Calu3 (cell line): ENCODE measurements around the gene PPP2R5D. TPM values are rescaled to one million over a fixed set of nuclear protein-coding genes. Genes with fewer than 3 reads are reported as not detected.
A peak's percentile ranks its signal among the peaks of the same experiment; 100 is the strongest.
"Not testable (repeated sequence)": the region's sequence is repeated elsewhere in the genome, so short reads cannot be mapped to it uniquely, and the experiment has no call there.

Source experiments
- BruUV-seq: library from RNA; stranded (reverse); fragments of 400-500 nt; replicated peaks from 2 replicates; lab custom pipeline; 2021; lab: Mats Ljungman, UMichigan
- CTCF ChIA-PET: fragments of 300-600 bp; sonication (Branson Sonifier 250); formaldehyde crosslinking; loops from one replicate; lab custom pipeline; 2022; ENCODE audit warnings: antibody characterized with exemption; lab: Charles Lee
- DNase-seq: peaks from one replicate; pipeline ENCODE4 v3.0.0; 2022
- H3K27ac Mint-ChIP-seq: one replicate; pipeline ENCODE4 v1.8.0; 2022; ENCODE audit warnings: mixed read lengths; ENCODE audit not compliant: unreplicated experiment
- H3K27me3 Mint-ChIP-seq: one replicate; pipeline ENCODE4 v1.8.0; 2022; ENCODE audit warnings: mixed read lengths; ENCODE audit not compliant: unreplicated experiment
- H3K36me3 Mint-ChIP-seq: one replicate; pipeline ENCODE4 v1.8.0; 2022; ENCODE audit warnings: mild to moderate bottlenecking, moderate library complexity, mixed read lengths; ENCODE audit not compliant: insufficient read depth, unreplicated experiment
- H3K4me1 Mint-ChIP-seq: one replicate; pipeline ENCODE4 v1.8.0; 2022; ENCODE audit warnings: mild to moderate bottlenecking, low read depth, mixed read lengths; ENCODE audit not compliant: unreplicated experiment
- H3K4me3 Mint-ChIP-seq: one replicate; pipeline ENCODE4 v1.8.0; 2022; ENCODE audit warnings: mild to moderate bottlenecking, low read depth, moderate library complexity, mixed read lengths; ENCODE audit not compliant: unreplicated experiment
- H3K9me3 Mint-ChIP-seq: one replicate; pipeline ENCODE4 v1.8.0; 2022; ENCODE audit warnings: low read depth, mixed read lengths; ENCODE audit not compliant: unreplicated experiment
- intact Hi-C: fragments of 100-400 bp; cut with micrococcal nuclease; formaldehyde crosslinking; loops from one replicate; pipeline ENCODE4 v1.10.0; 2022; ENCODE audit not compliant: unreplicated experiment
- total RNA-seq: library from RNA; stranded (reverse); gene quantifications from 2 replicates; pipeline ENCODE4 v1.2.3, GENCODE V29; 2022
- TF ChIP-seq, protein P1 (sequence below): fragments of 200-600 bp; IDR thresholded peaks from one replicate; pipeline ENCODE4 v1.8.0; 2022; ENCODE audit warnings: antibody characterized with exemption; ENCODE audit not compliant: unreplicated experiment

Gene PPP2R5D
- total RNA-seq, 1 experiment from 2014 or later, result 55.8 TPM

DNA sequence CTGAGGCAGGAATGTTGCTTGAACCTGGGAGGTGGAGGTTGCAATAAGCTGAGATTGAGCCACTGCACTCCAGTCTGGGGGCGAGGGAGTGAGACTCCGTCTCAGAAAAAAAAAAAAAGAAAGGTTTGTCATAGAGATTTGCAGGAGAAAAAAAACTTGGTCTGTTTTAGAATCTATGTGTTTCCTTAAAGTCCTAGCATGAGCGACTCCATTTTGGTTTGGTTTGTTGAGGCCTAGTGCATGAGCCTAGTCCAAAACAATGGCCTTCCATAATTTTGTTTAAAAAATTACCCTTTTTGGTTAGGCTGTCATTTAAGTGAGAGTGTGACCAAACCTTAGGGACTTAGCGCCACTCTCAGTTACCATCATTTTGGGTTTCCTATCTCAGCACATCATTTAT lies 32.0 kb upstream of the PPP2R5D start:
- intact Hi-C loops, result no loop called here
- H3K27me3 Mint-ChIP-seq, result no peaks in the 10 kb centered on the region
- H3K27ac Mint-ChIP-seq, result no peak overlapping the region
- H3K36me3 Mint-ChIP-seq, result no peaks in the 10 kb centered on the region
- CTCF ChIA-PET, result no interaction called here
- no peak overlapping the region for H3K4me3 Mint-ChIP-seq
- no peaks in the 10 kb centered on the region for H3K9me3 Mint-ChIP-seq
- TF ChIP-seq, protein P1, sequence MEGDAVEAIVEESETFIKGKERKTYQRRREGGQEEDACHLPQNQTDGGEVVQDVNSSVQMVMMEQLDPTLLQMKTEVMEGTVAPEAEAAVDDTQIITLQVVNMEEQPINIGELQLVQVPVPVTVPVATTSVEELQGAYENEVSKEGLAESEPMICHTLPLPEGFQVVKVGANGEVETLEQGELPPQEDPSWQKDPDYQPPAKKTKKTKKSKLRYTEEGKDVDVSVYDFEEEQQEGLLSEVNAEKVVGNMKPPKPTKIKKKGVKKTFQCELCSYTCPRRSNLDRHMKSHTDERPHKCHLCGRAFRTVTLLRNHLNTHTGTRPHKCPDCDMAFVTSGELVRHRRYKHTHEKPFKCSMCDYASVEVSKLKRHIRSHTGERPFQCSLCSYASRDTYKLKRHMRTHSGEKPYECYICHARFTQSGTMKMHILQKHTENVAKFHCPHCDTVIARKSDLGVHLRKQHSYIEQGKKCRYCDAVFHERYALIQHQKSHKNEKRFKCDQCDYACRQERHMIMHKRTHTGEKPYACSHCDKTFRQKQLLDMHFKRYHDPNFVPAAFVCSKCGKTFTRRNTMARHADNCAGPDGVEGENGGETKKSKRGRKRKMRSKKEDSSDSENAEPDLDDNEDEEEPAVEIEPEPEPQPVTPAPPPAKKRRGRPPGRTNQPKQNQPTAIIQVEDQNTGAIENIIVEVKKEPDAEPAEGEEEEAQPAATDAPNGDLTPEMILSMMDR, result no peak
- peaks cover 10% of the 10 kb centered on the region for H3K4me1 Mint-ChIP-seq
- no TSS peak for BruUV-seq
- no peak for DNase-seq

DNA sequence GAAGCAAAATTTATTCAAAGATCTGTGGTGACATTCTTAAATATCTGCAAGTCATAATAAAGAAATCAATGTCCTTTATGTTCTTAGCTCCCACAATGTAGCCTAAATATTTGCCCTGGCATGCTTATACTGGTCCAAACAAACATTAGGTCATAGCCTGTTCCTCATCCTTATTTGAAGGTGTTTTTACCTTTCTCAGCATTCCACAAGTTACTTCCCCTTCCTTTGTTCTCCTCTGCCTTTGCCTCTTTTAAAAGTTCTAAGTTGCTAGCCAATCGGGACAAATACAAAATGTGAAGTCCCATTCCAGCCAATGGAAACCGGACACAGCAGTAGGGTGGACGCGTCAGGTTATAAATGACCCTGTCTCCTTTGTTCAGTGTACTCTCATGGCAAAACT lies 30.0 kb upstream of the PPP2R5D start:
- intact Hi-C loops, BruUV-seq, H3K27ac Mint-ChIP-seq, H3K36me3 Mint-ChIP-seq, H3K27me3 Mint-ChIP-seq, H3K4me3 Mint-ChIP-seq, H3K9me3 Mint-ChIP-seq, DNase-seq: not testable (repeated sequence)
- CTCF ChIA-PET, result interaction anchor here (1.4 kb wide), 1 partner anchor 24 kb away, joined by 3 read pairs; the partner anchor contains the start of gene PEX6
- peaks cover 16% of the 10 kb centered on the region for H3K4me1 Mint-ChIP-seq

DNA sequence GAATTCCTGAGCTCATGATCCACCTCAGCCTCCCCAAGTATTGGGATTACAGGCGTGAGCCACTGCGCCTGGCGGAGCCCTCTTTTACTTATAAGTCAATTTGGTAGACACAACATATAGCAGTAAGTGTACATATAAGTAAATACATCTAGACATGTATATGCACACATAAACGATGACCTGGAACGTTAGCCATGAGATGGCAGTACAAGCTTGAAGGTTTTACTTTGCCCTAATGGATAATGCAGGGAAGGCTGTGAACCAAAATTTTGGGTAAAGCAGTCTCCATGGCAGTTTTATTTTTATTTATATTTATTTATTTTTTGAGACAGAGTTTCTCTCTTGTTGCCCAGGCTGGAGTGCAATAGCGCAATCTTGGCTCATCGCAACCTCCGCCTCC lies 26.2 kb upstream of the PPP2R5D start:
- BruUV-seq, result no TSS peak
- Mint-ChIP-seq H3K27me3 (peaks cover 22% of the 10 kb centered on the region), H3K4me3 (no peak overlapping the region), H3K4me1 (peaks cover 35% of the 10 kb centered on the region), H3K36me3 (peaks cover 25% of the 10 kb centered on the region), H3K9me3 (no peaks in the 10 kb centered on the region), H3K27ac (no peak overlapping the region)
- no peak for DNase-seq
- TF ChIP-seq, protein P1, result no peak
- CTCF ChIA-PET, result interaction anchor here (1.3 kb wide), 1 partner anchor 13 kb away, joined by 3 read pairs; no protein-coding TSS in a partner anchor
- intact Hi-C loops, result no loop called here

- intact Hi-C loops, result loop anchor here (5.0 kb wide), 1 partner anchor 182 kb away; no protein-coding TSS in a partner anchor
- CTCF ChIA-PET, result interaction anchor here (1.0 to 1.4 kb wide), 3 partner anchors 19 to 30 kb away, joined by 3 to 8 read pairs (median 5); partner anchors contain the start of genes PEX6 and PPP2R5D
- DNase-seq, result no peak
- H3K36me3 Mint-ChIP-seq, result peaks cover 34% of the 10 kb centered on the region
- no peaks in the 10 kb centered on the region for H3K9me3 Mint-ChIP-seq
- H3K4me3 Mint-ChIP-seq, result peak overlapping the region; percentile 98
- TF ChIP-seq, protein P1, result no peak
- peaks cover 26% of the 10 kb centered on the region for H3K4me1 Mint-ChIP-seq
- H3K27ac Mint-ChIP-seq, result peak overlapping the region; percentile 77
- no TSS peak for BruUV-seq
- peaks cover 22% of the 10 kb centered on the region for H3K27me3 Mint-ChIP-seq
Observed at GRCh38 chr6:42959917-42960242, 24.5 kb upstream of the PPP2R5D start.
